ENCODE results near the gene ATF6.

The ATF6 gene

DNA sequence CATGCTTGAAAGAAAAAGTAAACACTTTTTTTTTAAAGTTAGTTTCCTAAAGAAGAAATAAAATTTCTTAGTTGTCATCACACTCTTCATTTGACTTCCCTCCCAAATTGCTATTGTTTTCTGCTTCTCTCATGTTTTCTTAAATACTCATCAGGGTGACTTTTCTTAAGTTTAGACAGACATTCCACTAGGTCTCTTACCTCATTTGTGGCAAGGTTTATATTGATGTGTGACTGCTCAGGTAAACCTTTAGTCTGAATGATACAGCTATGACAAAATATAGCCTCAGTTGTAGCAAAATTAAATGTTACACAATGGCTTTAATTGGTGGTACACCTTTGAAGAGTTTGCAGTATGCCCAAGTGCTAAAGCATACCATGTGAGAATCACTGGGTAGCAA lies 78.6 kb downstream of the ATF6 start:
- H3K27ac Mint-ChIP-seq: no peak overlapping the region
- no peak for ATAC-seq (replicated peaks)
- H3K4me1 Mint-ChIP-seq: no peaks in the 10 kb centered on the region
- H3K27me3 Mint-ChIP-seq: no peaks in the 10 kb centered on the region
- no peak for DNase-seq
- H3K4me3 Mint-ChIP-seq: no peak overlapping the region
- peaks cover 28 to 35% of the 10 kb centered on the region in 2 donors for H3K36me3 Mint-ChIP-seq
- no peaks in the 10 kb centered on the region for H3K9me3 Mint-ChIP-seq

DNA sequence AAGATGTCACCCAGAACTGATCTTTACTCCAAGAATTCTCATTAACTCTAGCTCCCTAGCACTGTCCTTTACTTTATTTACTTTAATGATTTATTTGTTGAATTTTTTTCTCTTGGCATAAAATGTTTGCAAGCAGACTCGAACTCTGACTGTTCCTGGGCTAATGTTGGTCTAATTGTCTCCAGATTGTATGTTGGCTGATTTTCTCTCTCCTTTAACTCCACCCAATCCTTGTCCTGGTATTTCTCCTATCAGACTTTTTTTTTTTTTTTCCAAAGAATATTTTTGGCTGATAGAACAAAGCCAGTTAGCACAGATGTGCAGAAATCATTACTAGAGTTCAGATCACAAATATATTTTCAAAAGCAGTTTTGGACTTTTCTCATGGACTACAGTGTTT lies 82.6 kb downstream of the ATF6 start:
- DNase-seq (no peak), ATAC-seq (replicated peaks) (no peak)
- Mint-ChIP-seq H3K9me3 (no peaks in the 10 kb centered on the region), H3K4me3 (no peak overlapping the region), H3K27me3 (no peaks in the 10 kb centered on the region), H3K27ac (no peak overlapping the region), H3K4me1 (no peaks in the 10 kb centered on the region), H3K36me3 (peaks cover 30 to 40% of the 10 kb centered on the region in 2 donors)

DNA sequence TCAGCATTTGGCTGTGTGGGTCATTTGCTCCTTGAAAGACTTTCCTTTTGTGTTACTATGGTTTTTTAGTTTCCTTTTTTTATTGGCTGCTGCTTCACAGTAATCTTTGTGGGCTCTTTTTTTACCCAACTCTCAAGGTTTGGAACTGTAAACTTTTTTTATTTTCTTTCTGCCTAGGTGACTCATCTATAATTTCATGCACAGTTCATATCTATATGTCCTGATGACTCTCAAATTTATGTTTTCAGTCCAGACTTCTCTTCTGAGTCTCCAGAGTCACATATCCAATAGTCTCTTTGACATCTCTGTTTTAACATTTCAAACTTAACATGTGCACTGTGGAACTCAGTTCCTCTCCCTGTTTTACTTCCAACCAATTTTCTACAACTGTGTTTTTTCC lies 83.4 kb downstream of the ATF6 start:
- Mint-ChIP-seq H3K36me3 (peaks cover 33 to 42% of the 10 kb centered on the region in 2 donors), H3K27me3 (no peaks in the 10 kb centered on the region), H3K4me3 (no peak overlapping the region), H3K27ac (no peak overlapping the region), H3K4me1 (no peaks in the 10 kb centered on the region), H3K9me3 (no peaks in the 10 kb centered on the region)
- DNase-seq (no peak), ATAC-seq (replicated peaks) (no peak)

DNA sequence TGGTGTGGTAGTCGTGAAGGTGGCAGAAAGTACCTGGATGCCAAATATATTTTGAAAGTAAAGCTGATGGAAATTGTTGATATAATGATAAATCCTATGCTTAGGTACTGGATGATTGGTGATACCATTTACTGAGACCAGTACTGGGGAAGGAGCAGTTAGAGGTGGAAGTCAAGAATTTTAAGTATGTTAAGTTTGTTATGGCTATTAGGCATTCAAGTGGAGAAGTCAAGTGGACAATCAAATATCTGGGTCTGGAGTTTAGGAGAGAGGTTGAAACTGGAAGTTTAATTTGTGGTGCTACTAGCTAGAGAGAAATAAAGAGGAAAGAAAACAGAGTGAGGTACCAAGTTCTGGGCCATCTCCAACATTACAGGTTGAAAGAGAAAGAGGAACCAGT lies 89.1 kb downstream of the ATF6 start:
- no peak overlapping the region for H3K27ac Mint-ChIP-seq
- H3K4me1 Mint-ChIP-seq: no peaks in the 10 kb centered on the region
- no peaks in the 10 kb centered on the region for H3K9me3 Mint-ChIP-seq
- H3K4me3 Mint-ChIP-seq: no peak overlapping the region
- ATAC-seq (replicated peaks) (no peak), DNase-seq (no peak)
- no peaks in the 10 kb centered on the region for H3K27me3 Mint-ChIP-seq
- H3K36me3 Mint-ChIP-seq: peaks cover 38 to 46% of the 10 kb centered on the region in 2 donors

DNA sequence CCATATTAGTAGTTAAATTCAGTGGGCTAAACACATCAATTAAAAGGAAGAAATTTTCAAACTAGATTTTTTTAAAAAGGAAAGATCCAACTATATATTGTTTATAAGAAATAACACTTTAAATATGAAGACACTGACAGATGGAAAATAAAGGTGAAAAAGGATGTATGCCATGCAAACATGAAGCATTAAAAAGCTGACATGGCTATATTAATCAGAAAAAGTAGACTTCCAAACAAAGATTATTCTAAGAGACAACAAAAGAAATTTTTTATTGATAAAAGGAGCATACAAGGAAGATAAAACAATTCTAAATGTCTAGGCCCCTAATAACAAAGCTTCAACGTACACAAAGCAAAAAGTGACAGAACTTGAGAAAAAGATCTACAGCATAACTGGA lies 92.2 kb downstream of the ATF6 start:
- Mint-ChIP-seq H3K27me3 (no peaks in the 10 kb centered on the region), H3K4me3 (no peak overlapping the region), H3K4me1 (no peaks in the 10 kb centered on the region), H3K36me3 (peaks cover 32 to 41% of the 10 kb centered on the region in 2 donors), H3K27ac (no peak overlapping the region), H3K9me3 (no peaks in the 10 kb centered on the region)
- DNase-seq: no peak
- no peak for ATAC-seq (replicated peaks)

DNA sequence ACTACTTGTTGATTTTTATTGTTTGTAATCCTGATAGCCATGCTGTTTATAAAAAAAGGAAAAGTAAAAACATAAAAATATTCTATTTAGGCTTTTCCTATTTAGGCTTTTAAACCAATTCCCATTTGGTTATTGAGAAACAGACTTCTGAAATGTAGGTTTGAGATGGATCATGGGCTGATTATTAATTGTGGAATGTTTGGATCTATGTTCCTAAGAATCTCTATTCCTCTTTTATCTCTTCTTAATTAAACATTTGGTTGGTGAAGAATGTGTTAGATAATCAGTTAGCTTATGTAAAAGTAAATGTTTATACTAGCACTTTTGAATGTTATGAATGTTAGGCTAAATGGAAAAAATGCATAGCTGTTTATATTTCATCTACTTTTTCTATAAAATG lies 97.4 kb downstream of the ATF6 start:
- H3K9me3 Mint-ChIP-seq: no peaks in the 10 kb centered on the region
- H3K27me3 Mint-ChIP-seq: no peaks in the 10 kb centered on the region
- no peak overlapping the region for H3K27ac Mint-ChIP-seq
- no peak overlapping the region for H3K4me3 Mint-ChIP-seq
- H3K4me1 Mint-ChIP-seq: no peaks in the 10 kb centered on the region
- DNase-seq (no peak), ATAC-seq (replicated peaks) (no peak)
- H3K36me3 Mint-ChIP-seq: peaks cover 15 to 35% of the 10 kb centered on the region in 2 donors

DNA sequence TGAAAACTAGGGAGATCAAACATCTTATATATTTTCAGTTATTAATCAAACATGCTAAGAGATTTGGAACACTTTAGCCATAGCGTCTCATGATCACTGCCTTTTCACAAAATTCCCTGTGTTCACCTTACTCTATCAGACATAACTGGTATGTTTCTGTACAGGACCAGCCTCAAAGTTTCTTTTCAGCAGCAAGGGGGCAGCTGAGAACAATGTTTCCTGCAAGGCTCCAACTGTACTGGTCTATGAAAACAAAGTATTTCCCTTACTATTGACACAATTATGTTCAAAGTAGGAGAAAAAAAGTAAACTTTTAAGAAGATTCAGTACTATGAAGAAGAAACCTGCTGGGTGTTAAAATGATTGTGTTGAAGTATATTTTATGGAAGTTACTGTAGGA lies 98.5 kb downstream of the ATF6 start:
- ATAC-seq (replicated peaks) (no peak), DNase-seq (no peak)
- H3K36me3 Mint-ChIP-seq: peaks cover 13 to 30% of the 10 kb centered on the region in 2 donors
- no peaks in the 10 kb centered on the region for H3K9me3 Mint-ChIP-seq
- no peaks in the 10 kb centered on the region for H3K4me1 Mint-ChIP-seq
- H3K27ac Mint-ChIP-seq: no peak overlapping the region
- H3K27me3 Mint-ChIP-seq: no peaks in the 10 kb centered on the region
- H3K4me3 Mint-ChIP-seq: no peak overlapping the region

DNA sequence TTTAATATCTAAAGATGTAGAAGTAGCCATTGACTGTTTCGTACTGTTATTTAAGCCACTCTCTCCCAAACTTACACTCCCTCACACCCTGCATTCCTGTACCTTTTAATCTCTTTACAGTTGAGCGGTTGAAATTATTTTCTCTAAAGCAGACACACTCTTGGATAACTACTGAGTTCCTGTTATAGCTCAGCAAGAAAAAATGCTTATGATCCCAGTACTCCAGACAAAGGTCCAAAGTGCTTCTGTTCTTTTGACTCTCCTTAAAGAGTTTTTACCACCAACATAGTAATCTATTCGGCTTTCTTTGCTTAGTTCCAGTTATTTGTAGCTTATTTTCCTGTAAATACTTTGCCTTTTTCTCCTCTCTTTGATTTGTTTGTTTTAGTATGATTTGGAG lies 100.1 kb downstream of the ATF6 start:
- H3K4me1 Mint-ChIP-seq: no peaks in the 10 kb centered on the region
- H3K27ac Mint-ChIP-seq: no peak overlapping the region
- no peaks in the 10 kb centered on the region for H3K9me3 Mint-ChIP-seq
- peaks cover 15 to 39% of the 10 kb centered on the region in 2 donors for H3K36me3 Mint-ChIP-seq
- DNase-seq: no peak
- H3K27me3 Mint-ChIP-seq: no peaks in the 10 kb centered on the region
- ATAC-seq (replicated peaks): no peak
- no peak overlapping the region for H3K4me3 Mint-ChIP-seq

DNA sequence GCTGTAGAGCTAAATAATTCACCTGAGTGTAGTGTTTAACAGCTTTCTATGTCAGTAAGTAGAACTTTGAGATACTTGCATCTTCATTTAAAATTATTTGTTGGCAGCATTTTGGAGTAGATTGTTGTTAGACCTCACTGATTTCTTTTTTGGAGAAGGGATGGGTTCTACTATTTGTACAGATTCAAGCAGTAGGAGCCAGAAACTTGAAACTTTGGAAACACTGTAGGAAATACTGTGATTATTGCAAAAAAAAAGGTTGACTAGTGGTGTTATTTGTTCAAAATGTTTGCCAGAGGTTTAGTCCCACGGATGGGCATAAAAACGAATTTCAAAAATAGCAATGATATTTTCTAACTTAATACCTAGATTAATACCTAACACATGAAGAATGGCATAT lies 102.7 kb downstream of the ATF6 start:
- H3K4me3 Mint-ChIP-seq: no peak overlapping the region
- H3K4me1 Mint-ChIP-seq: no peaks in the 10 kb centered on the region
- no peaks in the 10 kb centered on the region for H3K9me3 Mint-ChIP-seq
- ATAC-seq (replicated peaks): no peak
- no peak overlapping the region for H3K27ac Mint-ChIP-seq
- no peak for DNase-seq
- H3K36me3 Mint-ChIP-seq: peaks cover 19 to 42% of the 10 kb centered on the region in 2 donors
- H3K27me3 Mint-ChIP-seq: no peaks in the 10 kb centered on the region

DNA sequence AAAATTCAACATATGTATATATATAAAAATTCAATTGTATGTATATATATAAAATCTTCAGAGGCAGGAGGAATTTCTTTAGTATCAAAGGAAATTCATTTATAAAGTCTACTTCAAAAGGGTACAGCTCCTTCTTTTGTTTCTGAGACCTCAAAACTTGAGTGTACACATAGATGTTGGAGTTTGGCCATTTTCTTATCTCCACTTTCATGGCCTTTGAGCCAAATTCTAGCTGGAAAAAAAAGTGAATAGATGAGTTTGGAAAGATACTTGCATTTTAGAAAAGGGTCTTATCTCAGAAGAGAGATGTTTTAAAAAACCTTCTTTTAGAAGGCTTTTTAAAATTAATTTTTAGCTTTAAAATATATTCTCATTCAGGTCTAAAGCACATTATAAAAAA lies 103.2 kb downstream of the ATF6 start:
- Mint-ChIP-seq H3K4me3 (no peak overlapping the region), H3K27ac (no peak overlapping the region), H3K9me3 (no peaks in the 10 kb centered on the region), H3K4me1 (no peaks in the 10 kb centered on the region), H3K36me3 (peaks cover 19 to 38% of the 10 kb centered on the region in 2 donors), H3K27me3 (no peaks in the 10 kb centered on the region)
- DNase-seq: no peak
- ATAC-seq (replicated peaks): no peak

DNA sequence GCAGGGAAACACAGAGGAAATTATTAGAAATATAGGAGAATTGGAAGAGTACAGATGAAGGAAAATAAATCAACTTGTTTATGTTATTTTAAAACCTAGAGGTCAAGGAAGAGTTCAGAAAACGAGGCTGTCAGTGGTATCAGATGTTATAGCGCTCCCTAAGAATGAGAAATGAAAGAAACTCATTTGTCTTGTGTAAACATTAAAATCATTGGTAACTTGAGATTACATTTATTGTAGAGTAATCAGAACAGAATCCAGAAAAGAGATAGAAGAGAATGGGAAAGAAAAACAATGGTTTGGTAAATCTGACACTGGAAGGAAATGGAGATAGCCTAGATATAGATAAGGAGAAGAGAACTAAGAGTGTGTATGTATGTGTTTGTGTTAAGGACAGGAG lies 106.4 kb downstream of the ATF6 start:
- Mint-ChIP-seq H3K4me3 (no peak overlapping the region), H3K4me1 (no peaks in the 10 kb centered on the region), H3K9me3 (no peaks in the 10 kb centered on the region), H3K36me3 (peaks cover 9 to 24% of the 10 kb centered on the region in 2 donors), H3K27me3 (no peaks in the 10 kb centered on the region), H3K27ac (no peak overlapping the region)
- no peak for DNase-seq
- no peak for ATAC-seq (replicated peaks)

DNA sequence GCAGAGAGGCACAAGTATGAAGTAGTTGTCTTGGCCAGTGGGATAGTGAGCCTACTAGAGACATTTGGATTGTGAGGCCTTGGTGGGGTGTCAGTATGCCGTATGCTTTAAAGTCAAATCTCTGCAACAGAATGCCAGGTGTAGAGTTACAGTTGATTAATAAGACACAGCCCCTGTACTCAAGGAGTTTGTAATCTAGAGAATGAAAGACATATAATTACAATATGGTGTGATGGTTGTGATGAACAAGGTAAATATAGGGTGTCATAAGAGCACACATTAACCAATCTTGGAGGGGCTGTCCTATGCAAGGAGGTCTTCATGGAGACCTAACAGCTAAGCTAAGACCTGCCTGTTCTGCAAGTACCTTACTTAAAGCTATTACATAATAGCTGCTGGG lies 113.1 kb downstream of the ATF6 start:
- no peak overlapping the region for H3K27ac Mint-ChIP-seq
- no peak for ATAC-seq (replicated peaks)
- H3K4me3 Mint-ChIP-seq: no peak overlapping the region
- H3K27me3 Mint-ChIP-seq: no peaks in the 10 kb centered on the region
- no peaks in the 10 kb centered on the region for H3K4me1 Mint-ChIP-seq
- H3K36me3 Mint-ChIP-seq: no peaks in the 10 kb centered on the region
- no peaks in the 10 kb centered on the region for H3K9me3 Mint-ChIP-seq
- DNase-seq: no peak

DNA sequence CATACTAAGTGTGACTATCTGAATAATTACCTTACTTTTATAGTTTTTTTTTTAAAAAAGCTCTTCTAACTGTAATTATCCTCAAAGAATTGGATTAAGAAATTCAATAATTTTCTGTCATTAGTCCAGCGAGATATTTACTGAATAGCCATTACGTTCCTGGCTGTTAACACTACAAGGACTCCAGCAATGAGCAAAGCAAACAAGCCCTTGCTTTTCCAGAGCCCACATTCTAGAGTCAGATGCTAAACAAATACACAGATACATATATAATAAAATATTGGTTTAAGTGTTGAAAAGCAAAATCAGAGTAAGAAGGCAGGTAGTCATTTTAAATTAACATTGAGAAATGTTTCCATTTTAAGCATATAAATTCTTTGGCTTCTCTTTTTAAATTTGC lies 118.4 kb downstream of the ATF6 start:
- Mint-ChIP-seq H3K9me3 (no peaks in the 10 kb centered on the region), H3K4me1 (no peaks in the 10 kb centered on the region), H3K4me3 (no peak overlapping the region), H3K36me3 (peaks cover 14 to 19% of the 10 kb centered on the region in 2 donors), H3K27ac (no peak overlapping the region), H3K27me3 (no peaks in the 10 kb centered on the region)
- ATAC-seq (replicated peaks) (no peak), DNase-seq (no peak)

DNA sequence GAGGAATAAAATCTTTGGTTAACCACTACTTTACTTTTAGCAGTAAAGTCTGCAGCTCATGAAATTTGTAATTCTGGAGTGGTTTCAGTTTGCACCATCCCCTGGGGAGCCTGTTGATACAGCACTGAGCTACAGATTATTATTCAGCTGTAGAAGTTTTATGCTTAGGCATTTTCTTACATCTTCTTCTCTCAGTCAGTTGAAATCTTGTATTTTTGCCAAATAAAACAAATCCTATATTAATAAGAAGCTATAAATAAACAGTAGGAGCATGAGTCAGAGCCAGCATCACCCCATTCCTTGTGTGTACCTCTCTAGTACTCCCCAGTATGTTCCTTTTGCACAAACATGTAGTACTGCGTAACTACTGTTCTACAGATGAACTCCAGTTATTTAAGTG lies 118.9 kb downstream of the ATF6 start:
- H3K36me3 Mint-ChIP-seq: peaks cover 18 to 24% of the 10 kb centered on the region in 2 donors
- H3K27ac Mint-ChIP-seq: no peak overlapping the region
- ATAC-seq (replicated peaks) (no peak), DNase-seq (no peak)
- H3K4me3 Mint-ChIP-seq: no peak overlapping the region
- no peaks in the 10 kb centered on the region for H3K4me1 Mint-ChIP-seq
- no peaks in the 10 kb centered on the region for H3K27me3 Mint-ChIP-seq
- H3K9me3 Mint-ChIP-seq: no peaks in the 10 kb centered on the region

DNA sequence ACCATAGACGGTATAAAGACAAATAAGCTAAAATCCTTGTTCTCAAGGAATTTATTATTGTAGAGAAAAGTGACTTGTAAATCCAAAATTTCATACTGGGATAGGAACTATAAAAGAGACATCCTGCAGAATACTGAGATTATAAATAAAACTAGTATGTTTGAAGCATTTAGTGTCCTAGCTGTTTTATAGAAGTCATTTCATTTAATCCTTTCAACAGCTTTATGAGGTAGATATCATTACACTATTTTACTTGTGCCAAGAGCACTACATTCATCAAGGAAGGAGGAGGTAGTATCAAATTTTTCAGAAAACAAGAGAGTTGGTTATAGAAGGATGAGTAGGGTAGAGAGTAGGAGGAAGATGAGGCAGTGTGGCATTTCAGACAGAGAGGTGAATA lies 119.6 kb downstream of the ATF6 start:
- no peak overlapping the region for H3K4me3 Mint-ChIP-seq
- no peaks in the 10 kb centered on the region for H3K27me3 Mint-ChIP-seq
- no peaks in the 10 kb centered on the region for H3K4me1 Mint-ChIP-seq
- DNase-seq: no peak
- no peak for ATAC-seq (replicated peaks)
- no peaks in the 10 kb centered on the region for H3K9me3 Mint-ChIP-seq
- peaks cover 23 to 31% of the 10 kb centered on the region in 2 donors for H3K36me3 Mint-ChIP-seq
- H3K27ac Mint-ChIP-seq: no peak overlapping the region

DNA sequence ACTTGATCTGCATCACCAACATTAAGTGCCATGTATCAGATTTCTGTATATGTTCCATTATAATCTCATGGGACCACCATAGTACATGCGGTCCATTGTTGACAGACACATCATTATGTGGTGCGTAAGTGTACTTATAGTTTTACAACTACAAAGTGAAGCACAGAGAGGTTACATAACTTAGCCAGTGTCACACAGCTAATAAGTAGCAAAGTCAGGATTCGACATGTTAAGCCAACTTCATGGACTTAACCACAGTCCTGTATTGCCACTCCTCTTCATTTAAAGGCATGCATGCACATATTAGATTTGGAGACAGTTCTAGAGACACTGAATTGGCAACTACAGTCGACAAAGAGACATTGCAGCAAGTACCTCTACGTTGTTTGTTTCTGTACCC lies 120.5 kb downstream of the ATF6 start:
- H3K4me1 Mint-ChIP-seq: no peaks in the 10 kb centered on the region
- peaks cover 27 to 38% of the 10 kb centered on the region in 2 donors for H3K36me3 Mint-ChIP-seq
- no peaks in the 10 kb centered on the region for H3K9me3 Mint-ChIP-seq
- H3K27me3 Mint-ChIP-seq: no peaks in the 10 kb centered on the region
- H3K27ac Mint-ChIP-seq: no peak overlapping the region
- ATAC-seq (replicated peaks) (no peak), DNase-seq (no peak)
- H3K4me3 Mint-ChIP-seq: no peak overlapping the region

Measured in stimulated activated naive B cell treated with anti-CD40 and anti-IgM and Interleukin-4, amounts not matched to agents 10 μg/mL and 1 μg/mL and 100 μg/mL, for 72 hours (primary cell).